Epithelial cell of esophagus (primary cell): ENCODE results near the gene MED20.

Experiments used
- DNase-seq: peaks from one replicate; pipeline ENCODE4 v3.0.0; 2010; ENCODE audit warnings: low read depth
- H3K4me3 ChIP-seq: 2 replicates; pipeline ENCODE4 v1.5.1; 2011; ENCODE audit warnings: mild to moderate bottlenecking, low read length, control low read depth
- TF ChIP-seq, protein P1 (sequence below): IDR thresholded peaks from 2 replicates; pipeline ENCODE4 v1.5.1; 2011; ENCODE audit warnings: low read depth, mild to moderate bottlenecking, low read length, control low read depth, inconsistent platforms; ENCODE audit not compliant: insufficient read depth; ENCODE audit errors: missing control alignments

The MED20 gene

GRCh38 chr6:41920921-41921711 is at the start of gene MED20, which contains the start of gene BYSL:
TSS of gene MED20 (minus strand) at chr6:41921139. CDS start at chr6:41921018, 121 bp downstream.
TSS of gene BYSL (plus strand) at chr6:41921499. CDS start at chr6:41921563, 64 bp downstream.
- peak within 1 kb of the TSS; percentile 97 for H3K4me3 ChIP-seq
- TF ChIP-seq, protein P1, sequence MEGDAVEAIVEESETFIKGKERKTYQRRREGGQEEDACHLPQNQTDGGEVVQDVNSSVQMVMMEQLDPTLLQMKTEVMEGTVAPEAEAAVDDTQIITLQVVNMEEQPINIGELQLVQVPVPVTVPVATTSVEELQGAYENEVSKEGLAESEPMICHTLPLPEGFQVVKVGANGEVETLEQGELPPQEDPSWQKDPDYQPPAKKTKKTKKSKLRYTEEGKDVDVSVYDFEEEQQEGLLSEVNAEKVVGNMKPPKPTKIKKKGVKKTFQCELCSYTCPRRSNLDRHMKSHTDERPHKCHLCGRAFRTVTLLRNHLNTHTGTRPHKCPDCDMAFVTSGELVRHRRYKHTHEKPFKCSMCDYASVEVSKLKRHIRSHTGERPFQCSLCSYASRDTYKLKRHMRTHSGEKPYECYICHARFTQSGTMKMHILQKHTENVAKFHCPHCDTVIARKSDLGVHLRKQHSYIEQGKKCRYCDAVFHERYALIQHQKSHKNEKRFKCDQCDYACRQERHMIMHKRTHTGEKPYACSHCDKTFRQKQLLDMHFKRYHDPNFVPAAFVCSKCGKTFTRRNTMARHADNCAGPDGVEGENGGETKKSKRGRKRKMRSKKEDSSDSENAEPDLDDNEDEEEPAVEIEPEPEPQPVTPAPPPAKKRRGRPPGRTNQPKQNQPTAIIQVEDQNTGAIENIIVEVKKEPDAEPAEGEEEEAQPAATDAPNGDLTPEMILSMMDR, result peak; percentile 92
- DNase-seq, result peak; percentile 98

- peak; percentile 79 for DNase-seq
- H3K4me3 ChIP-seq, result no peak overlapping the region
- TF ChIP-seq, protein P1, result no peak
Observed at GRCh38 chr6:41970436-41970846, 49.5 kb upstream of the MED20 start.

DNA sequence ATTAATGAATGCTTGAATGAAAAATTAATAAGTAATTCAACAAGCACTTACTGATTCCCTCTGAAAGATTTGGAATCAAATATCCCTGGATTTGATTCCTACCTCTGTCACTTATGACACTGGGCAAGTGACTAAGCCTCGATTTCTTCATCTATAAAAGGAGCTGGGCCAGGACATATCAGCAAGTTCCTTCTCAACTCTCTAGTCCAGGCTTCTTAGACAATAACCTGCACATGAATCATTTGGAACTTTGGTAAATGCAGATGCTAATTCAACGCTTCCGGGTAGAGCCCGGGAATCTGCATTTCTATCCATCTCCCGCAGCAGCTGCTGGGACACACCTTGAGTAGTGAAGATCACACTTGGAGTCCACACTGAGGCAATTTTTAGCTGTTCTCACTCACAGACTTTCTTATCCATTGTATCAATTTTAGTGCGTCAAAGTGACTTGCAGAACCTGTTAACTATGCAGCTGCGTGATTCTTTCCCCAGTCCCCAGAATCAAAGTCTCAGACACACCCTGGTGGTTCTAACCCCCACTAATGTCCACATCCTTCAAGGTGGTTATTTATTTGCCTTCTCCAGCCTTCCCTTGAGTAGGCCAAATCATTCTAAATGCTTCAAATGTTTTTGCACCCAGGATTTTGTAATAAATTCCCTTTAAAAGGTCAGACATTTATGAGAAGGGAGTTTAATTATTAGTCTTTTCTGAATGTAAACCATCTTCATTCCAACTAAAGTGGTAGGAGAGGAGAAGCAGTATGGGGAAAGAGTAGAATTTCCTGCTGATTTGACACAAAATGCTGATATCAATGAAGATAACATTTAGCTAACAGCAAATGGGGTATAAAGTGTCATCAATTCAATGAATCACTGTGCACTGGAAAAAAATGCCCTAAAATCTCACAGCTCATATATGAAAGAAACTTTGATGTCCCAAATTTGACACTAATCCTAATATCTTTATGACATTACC is 46.7 kb upstream of the MED20 start:
- peak; percentile 83 for DNase-seq
- TF ChIP-seq, protein P1, result no peak
- H3K4me3 ChIP-seq, result no peak overlapping the region

DNA sequence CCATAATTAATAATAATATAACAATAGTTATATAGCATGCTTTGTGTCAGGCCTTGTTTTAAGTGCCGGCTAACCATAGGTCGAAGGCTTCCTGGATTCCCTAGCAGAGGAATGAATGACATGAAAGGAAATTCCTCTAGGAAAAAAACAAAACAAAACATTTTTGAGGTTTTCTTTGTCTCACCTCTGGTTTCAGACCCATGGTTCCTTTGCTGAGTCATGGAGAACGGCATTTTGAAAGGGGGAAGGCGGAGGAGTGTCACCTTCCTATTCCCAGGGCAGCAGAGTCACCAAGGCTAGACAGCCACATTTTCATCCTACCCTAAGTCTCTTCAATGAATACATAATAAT is 46.0 kb upstream of the MED20 start:
- peak; percentile 78 for DNase-seq
- TF ChIP-seq, protein P1, result no peak
- no peak overlapping the region for H3K4me3 ChIP-seq

DNA sequence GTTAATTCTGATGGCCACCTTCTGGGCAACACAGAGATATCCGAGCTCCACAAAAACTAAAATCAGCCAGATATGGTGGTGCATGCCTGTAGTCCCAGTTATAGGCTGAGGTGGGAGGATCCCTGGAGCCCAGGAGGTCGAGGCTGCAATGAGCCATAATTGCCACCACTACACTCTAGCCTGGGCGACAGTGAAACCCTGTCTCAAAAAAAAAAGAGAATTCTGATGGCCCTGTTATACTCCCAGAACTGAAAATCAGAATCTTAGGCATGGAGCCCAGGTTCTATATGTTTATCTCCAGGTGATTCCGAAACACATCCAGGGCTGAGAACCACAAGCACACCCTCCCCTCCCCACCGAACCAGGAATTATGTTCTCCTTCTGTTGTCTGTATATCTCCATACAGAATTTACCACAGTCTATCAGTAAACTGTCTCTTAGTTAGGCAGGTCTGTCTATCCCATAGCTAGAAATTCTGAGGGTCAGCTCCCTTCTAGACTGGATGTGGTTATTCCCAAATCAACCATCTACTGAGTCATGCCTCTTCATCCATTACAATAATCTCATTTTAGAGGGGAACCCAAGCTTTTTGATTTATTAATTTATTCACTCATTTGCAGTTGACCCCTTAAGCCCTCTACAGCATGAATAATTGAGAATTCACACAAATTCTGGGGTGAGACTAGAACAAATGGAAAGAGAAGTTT is 45.4 kb upstream of the MED20 start:
- TF ChIP-seq, protein P1, result no peak
- no peak overlapping the region for H3K4me3 ChIP-seq
- DNase-seq, result no peak

DNA sequence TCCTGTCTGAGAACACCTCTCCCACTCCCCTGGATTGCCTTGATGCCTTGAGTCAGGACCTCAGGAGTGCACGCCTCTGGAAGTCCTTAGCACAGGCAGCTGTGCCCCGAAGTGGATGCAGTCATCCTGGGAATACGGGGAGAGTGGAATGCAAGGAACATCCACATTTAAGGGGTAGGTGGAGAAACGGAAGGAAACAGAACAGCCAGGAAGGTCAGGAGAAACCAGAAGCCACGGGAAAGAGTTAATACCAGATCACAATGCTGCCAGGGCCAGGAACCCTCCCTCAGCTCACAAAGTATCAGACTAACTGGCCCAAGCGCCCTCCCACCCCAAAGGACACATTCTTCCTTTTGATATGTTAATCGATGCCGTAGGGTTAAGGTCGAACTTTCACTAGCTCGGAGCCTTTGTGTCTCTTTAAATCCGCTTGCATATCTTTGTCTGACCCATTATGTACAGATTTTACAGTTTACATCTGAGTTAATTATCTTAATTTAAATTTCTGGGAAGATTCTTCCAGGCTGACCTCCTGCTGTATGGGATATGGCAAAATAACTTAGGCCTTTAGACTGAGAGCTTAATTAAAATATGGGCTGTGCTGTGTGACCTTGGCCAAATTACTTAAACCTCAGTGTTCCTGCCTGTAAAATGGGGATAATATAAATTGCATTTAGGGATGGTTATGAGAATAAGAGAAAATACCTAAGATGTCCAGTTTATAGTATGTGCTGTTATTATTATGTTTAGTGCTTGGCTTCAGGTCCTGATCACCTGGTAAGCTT is 44.7 kb upstream of the MED20 start:
- TF ChIP-seq, protein P1, result no peak
- no peak for DNase-seq

More for the DNA sequence above, 44.7 kb upstream of the MED20 start:
- H3K4me3 ChIP-seq, result no peak overlapping the region
